ENCODE data around the gene RGS7. TPM values are rescaled to one million over a fixed set of nuclear protein-coding genes. Genes with fewer than 3 reads are reported as not detected.

The RGS7 gene
- polyA plus RNA-seq, 2 of the 4 experiments (the other 2 are of a cell fraction), result 0.08 TPM; not detected in 1

GRCh38 chr1:240936911-240937668 lies 419.9 kb downstream of the RGS7 start:
- Histone ChIP-seq H3K4me3 (no peak overlapping the region), H3K27ac (no peak overlapping the region), H3K4me2 (no peak overlapping the region), H3K4me1 (no peaks in the 10 kb centered on the region), H3K9me3 (peaks cover 12% of the 10 kb centered on the region; the same call in 1 of the 3 replicates)
- TF ChIP-seq JUN (IDR thresholded peaks at IDR 0.05) (no peak), CEBPB (IDR thresholded peaks at IDR 0.05) (no peak), EP300 (IDR thresholded peaks at IDR 0.05) (no peak), ZNF302 (CRISPR knock-in tag; IDR thresholded peaks at IDR 0.05) (no peak), FOXS1 (CRISPR knock-in tag; IDR thresholded peaks at IDR 0.05) (no peak), CHD2 (IDR thresholded peaks at IDR 0.05; ENCODE audit: low read length, partially characterized antibody) (no peak), HMGXB4 (CRISPR knock-in tag; IDR thresholded peaks at IDR 0.05; ENCODE audit: borderline replicate concordance) (no peak), ATOH8 (CRISPR knock-in tag; IDR thresholded peaks at IDR 0.05; ENCODE audit: low read depth) (no peak)
- DNase-seq (ENCODE audit: low read depth in 1 of 2, low spot score in 1 of 2) (peak in 1 of 2 experiments; percentile 10), ATAC-seq (no peak), FAIRE-seq (no peak)
- 45% methylated on average over 11 of the region's 11 CpGs for WGBS (ENCODE audit: missing lambda C conversion rate)
- ChIA-PET POLR2A (no interaction called here), CTCF (interaction anchor here (1.0 kb wide), 1 partner anchor 205 kb away, joined by 3 read pairs; no protein-coding TSS in a partner anchor)

- H3K9me3 ChIP-seq, result peaks cover 12% of the 10 kb centered on the region; the same call in 1 of the 3 replicates
- no peak overlapping the region for H3K4me3 ChIP-seq
- POLR2A ChIA-PET, result no interaction called here
- FAIRE-seq (peak; percentile 32), ATAC-seq (no peak), DNase-seq (ENCODE audit: low read depth in 1 of 2, low spot score in 1 of 2) (no peak)
- H3K27ac ChIP-seq, result no peak overlapping the region
- WGBS (ENCODE audit: missing lambda C conversion rate), result 84% methylated on average over 2 of the region's 2 CpGs
- TF ChIP-seq HES2 (IDR thresholded peaks at IDR 0.05) (no peak), HDAC2 (IDR thresholded peaks at IDR 0.05) (no peak), HMGXB4 (CRISPR knock-in tag; IDR thresholded peaks at IDR 0.05; ENCODE audit: borderline replicate concordance) (no peak), MAX (IDR thresholded peaks at IDR 0.05) (no peak), ELK1 (IDR thresholded peaks at IDR 0.05; ENCODE audit: low read depth, low read length) (no peak), ZC3H11A (IDR thresholded peaks at IDR 0.05) (no peak), ZSCAN20 (CRISPR knock-in tag; IDR thresholded peaks at IDR 0.05) (no peak), NR3C1 (IDR thresholded peaks at IDR 0.05) (no peak), RCOR1 (IDR thresholded peaks at IDR 0.05; ENCODE audit: low read depth, low read length) (no peak), BHLHE40 (IDR thresholded peaks at IDR 0.05; ENCODE audit: low read depth, low read length) (no peak)
- no peaks in the 10 kb centered on the region for H3K4me1 ChIP-seq
- CTCF ChIA-PET, result interaction anchor here (1.0 kb wide), 1 partner anchor 204 kb away, joined by 3 read pairs; no protein-coding TSS in a partner anchor
- H3K4me2 ChIP-seq, result no peak overlapping the region
Observed at GRCh38 chr1:240935920-240936319, 421.1 kb downstream of the RGS7 start.
